ENCODE measurements around the gene COL7A1. TPM values are rescaled to one million over a fixed set of nuclear protein-coding genes. Genes with fewer than 3 reads are reported as not detected.
A peak's percentile ranks its signal among the peaks of the same experiment; 100 is the strongest.
"Not testable (repeated sequence)": the region's sequence is repeated elsewhere in the genome, so short reads cannot be mapped to it uniquely, and the experiment has no call there.

COL7A1 gene
- total RNA-seq, 1 donor from 2014 or later, result 65.0 TPM

DNA sequence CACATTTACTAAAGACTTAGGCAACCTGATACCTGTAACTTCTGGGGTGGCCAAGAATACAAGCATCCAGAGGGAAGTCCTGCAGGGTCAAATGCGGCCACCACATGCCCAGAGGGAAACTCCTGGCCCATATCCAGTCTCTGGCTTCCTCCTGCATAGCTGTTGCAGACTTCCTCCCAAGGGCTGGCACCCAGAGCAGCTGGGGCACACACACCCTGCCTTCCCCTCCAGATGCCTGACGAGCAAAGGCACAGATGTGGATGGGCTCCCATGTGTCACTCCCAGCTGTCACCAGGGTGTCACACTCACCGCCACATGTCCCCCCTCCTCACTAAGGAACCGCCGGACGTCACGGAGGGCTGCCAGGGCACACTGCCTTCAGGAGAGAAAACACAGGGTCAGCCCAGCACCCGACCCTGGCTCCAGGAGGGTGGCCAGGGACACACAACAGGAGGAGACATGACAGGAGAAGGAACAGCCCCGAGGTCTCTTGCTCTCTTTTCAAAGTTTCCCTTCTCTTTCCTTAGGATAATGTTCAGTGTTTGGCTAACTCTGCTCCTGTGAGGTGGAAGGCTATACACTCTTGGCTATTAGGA, 51.8 kb downstream of the COL7A1 start:
- no peak for DNase-seq (ENCODE audit: low spot score)

DNA sequence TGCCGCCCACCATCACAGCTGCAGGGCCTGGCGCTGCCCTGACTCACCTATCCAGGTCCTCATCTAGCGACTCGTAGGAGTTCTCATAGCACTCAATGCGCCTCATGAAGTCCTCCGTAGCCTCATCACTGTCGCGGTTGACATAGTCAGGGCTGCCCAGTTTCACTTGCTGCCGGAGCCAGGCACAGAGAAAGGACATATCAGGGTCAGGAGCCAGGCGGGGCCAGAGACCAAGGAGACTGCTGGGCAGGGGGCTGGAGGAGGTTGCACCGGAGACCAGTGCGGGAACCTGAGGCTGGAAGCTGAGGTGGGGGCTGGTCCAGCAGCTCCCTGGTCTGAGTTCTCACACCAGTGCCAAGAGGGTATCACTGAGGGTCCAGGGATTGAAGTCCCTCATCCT, 56.7 kb downstream of the COL7A1 start:
- DNase-seq (ENCODE audit: low spot score), result no peak

DNA sequence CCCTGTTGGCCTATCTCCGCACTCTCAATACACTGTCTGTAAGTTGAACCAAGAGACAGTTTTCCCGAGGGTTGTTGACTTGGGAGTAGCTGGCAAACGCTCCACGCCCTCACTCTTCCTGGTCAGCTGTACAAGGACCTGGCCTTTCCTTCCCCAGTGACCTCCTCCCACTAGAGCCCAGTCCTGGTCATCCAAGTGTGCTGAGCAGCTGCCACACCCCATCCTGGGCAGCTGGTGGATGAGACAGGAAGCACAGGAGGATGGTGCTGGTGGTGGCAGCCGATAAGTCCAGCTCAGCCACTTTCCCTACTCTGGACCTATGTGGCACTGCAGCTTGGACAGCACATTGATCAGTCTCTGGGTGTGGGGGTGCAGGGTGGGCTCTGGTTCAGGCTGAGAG, 58.3 kb downstream of the COL7A1 start:
- DNase-seq (ENCODE audit: low spot score), result no peak

DNA sequence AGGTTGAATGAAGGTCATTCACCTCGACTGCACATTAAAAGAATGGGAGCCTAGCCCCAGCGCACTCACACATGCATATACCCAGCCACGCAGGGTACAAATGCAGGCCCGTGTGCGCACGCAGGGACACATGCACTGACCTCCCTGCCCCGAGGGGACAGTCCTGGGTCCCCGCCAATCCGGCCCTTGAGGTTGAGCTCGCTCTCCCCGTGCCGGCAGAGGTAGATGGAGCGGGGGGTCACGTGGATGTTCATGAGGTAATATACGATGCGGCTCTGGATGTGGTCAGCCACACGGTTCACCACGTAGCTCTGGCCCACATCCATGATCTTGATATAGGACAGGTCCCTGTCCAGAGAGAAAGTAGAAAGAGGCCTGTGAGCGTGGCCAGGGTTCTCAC, 59.0 kb downstream of the COL7A1 start:
- no peak for DNase-seq (ENCODE audit: low spot score)

DNA sequence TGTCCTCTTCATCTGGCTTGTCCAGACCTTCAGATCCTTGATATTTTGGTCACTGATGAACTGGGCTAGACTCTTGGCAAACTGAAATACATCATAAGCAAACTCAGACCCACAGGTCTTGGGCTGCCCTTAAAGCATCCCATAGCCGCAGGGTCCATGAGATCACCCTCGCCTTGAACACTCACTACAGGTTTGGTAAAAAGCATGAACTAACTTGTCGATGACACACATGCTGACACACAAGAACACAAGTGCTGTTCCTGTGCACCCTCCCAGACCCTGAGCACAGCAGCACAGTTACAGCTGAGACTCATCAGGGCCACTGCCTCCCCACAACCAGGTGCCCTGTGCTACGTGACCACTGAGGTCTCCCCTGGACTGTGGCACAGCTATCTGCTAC, 59.6 kb downstream of the COL7A1 start:
- DNase-seq (ENCODE audit: low spot score), result no peak

DNA sequence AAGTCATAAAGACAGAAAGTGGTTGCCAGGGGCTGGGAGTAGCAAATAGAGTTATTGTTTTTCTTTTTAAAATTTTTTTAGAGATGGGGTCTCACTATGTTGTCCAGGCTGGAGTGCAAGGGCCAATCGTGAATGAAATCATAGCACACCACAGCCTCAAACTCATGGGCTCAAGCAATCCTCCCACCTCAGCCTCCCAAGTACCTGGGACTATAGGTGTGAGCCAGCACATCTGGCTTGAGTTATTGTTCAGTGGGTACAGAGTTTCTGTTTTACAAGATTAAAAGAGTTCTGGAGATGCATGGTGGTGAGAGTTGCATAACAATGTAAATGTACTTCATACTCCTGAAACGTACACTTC, 62.2 kb downstream of the COL7A1 start:
- DNase-seq (ENCODE audit: low spot score), result no peak

DNA sequence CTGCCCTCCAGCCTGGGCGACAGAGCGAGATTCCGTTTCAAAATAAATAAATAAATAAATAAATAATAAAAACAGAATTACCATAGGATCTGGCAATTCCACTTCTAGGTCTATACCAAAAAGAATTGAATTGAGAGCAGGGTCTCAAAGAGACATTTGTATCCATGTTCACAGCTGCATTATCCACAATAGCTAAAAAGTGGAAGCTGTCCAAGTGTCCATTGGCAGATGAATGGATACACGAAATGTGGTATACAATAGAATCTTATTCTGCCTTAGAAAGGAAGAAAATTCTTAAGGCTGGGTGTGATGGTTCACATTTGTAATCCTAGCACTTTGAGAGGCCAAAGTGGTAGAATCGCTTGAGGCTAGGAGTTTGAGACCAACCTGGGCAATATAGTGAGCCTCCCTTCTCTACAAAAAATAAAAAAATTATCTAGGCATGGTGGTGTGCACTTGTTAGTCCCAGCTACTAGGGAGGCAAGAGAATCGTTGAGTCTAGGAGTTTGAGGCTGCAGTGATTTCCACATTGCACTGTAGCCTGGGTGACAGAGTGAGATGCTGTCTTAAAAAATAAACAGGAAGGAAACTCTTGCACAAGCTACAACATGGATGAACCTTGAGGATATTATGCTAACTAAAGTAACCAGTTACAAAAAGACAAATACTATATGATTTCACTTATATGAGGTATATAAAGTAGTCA, 62.7 kb downstream of the COL7A1 start:
- DNase-seq (ENCODE audit: low spot score), result no peak

DNA sequence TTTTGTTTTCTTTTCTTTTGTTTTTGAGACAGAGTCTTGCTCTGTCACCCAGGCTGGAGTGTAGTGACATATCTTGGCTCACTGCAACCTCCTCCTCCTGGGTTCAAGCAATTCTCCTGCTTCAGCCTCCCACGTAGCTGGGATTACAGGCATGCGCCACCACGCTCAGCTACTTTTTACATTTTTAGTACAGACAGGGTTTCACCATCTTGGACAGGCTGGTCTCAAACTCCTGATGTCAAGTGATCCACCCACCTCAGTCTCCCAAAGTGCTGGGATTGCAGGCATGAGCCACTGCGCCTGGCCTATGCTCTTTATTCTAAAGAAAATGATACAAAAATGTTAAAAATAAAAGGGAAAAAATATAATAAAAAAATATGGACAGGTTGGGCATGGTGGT, 64.4 kb downstream of the COL7A1 start:
- not testable (repeated sequence) for DNase-seq (ENCODE audit: low spot score)

DNA sequence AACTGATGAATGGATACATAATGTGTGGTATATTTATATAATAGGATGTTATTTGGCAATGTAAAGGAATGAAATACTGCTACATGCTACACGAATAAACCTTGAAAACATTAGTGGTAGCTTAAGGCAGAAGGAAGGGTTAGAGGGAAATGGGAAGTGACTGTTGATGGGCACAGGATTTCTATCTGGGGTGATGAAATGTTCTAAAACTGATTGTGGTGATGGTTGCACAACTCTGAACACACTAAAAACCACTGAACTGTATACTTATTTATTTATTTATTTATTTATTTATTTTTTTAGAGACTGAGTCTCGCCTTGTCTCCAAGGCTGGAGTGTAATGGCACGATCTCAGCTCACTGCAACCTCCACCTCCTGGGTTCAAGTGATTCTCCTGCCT, 66.4 kb downstream of the COL7A1 start:
- no peak for DNase-seq (ENCODE audit: low spot score)

DNA sequence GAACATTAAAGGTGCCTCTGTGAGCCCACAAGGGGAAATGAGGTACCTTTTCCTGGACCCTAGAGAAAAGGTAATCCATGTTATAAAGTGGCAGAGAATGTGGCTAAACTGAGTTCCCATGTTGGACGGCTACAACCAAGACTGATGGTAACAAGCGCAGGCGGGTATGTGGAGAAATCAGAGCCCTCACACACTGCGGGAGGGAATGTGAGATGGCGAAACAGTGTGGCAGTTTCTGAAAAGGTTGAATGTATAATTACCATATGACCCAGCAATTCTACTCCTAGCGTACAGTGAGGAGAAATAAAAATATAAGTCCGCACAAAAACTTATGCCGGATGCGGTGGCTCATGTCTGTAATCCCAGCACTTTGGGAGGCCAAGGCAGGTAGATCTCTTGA, 67.1 kb downstream of the COL7A1 start:
- DNase-seq (ENCODE audit: low spot score), result no peak

DNA sequence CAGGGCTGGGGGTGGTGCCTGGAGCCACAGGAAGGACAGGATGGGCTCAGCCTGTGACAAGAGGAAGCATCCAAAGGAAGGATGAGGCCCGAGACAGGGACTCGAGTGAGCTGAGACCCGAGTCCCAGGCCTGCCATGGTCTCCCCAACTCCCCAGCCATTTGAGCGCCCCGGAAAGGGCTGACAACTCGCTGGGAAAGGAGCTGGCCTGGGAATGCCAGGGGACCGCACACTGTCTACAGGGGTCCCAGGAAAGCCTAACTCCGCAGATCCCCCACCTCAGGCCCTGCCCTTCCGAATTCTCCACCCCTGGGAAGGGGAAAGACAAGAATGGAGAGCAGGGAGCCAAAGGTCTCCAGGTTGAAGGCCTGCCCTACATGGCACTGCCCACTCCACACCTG, 70.2 kb downstream of the COL7A1 start:
- DNase-seq (ENCODE audit: low spot score), result no peak

DNA sequence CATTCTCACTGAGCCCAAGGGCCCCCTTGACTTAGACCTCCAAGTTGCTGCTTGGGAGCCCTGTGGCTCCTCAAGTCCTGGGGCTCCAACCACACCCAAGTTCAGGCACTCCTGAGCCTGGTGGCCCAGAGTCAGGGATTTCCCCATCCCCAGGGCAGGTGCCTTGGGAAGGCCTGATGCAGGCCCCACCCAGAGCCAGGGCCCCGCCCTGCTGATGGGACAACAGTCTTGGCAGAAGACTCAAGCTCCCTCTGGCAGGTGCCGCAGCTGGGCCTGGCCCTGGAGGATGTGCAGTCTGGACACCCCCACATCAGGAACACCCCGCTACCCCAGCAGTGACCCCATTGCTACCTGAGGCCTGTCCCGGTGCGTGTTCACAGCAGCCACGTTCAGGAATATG, 73.5 kb downstream of the COL7A1 start:
- no peak for DNase-seq (ENCODE audit: low spot score)

DNA sequence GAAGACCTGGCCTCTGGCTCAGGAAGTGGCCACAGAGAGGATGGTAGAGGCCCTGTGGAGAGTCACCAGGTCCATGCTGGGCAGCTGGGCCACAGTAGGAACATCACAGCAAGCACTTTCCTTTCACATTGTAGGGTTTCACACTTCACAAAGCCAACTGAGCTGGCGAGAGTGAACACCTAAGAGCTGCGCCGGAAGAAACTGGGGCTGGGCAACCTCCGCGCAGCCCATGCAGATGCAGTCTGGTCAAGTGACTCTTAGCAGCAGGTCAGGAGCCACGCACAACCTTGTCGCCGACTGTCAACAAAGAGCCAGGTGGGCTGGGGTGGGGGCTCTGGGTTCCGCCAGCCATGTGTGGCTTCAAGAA, 75.9 kb downstream of the COL7A1 start:
- no peak for DNase-seq (ENCODE audit: low spot score)

DNA sequence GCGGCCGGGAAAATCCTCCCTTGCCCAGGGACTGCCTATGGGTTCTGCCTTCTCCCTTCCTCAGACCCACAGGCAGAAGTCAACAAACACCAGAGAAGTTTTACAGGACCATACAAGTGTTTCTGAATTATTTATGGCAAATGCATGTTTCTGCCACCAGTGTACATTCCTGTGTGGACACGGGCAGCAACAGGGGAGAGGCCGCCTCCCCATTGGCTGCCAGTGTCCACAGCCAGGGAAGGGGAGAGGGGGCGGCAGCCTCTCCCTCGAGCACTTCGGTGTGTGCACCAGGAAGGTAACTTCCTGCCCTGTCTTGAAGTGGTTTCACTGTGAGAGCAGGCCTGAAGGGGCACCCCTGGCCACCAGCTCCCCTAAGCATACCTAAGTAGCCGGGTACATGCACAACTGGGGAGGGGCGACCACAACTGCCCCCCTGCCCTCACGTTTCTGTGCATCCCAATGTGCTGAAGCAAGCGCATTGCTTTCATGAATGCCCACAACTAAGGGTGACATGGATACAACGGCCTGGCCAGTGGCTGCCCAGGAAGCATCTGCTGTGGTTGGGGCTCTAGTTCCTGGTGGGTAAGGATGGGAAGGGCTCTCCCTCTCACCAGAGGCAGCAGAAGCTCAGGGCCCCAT, 76.4 kb downstream of the COL7A1 start:
- DNase-seq (ENCODE audit: low spot score), result peak; percentile 46

DNA sequence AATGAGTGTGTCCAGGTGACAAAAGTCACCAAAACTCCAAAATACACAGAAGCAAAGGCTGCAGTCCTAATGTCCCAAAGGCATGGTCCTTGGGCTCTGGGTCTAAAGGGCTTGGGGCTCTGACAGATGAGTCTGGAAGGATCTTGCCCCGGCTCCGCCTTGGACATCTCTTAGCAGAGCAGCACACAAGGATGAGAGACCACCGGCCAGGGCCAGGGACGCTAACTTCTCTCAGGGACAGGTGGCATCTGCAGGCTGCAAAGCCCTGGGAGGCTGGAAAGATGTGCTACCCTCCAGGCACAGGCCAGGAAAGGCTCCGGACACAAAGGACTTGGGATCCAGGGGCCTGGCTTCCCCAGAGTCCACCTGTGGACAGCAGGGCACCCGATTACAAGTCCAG, 77.1 kb downstream of the COL7A1 start:
- no peak for DNase-seq (ENCODE audit: low spot score)

DNA sequence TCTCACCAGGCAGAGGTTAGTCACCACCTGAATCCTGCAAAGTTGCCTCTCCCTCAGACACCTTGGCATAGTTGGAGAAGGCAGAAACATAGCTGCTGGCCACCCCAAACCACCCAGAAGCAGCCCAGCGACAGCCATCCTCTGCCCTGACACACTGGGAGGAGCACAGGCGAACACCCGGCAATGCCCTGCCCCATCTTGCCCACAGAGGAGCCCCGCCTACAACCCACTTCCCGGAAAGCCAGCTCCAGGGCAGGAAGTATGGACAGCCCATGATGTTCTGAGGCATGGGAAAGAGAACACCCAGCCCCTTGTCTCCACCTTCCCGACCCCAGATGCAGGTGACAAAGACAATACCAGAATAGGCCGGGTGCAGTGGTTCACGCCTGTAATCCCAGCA, 78.6 kb downstream of the COL7A1 start:
- no peak for DNase-seq (ENCODE audit: low spot score)

DNA sequence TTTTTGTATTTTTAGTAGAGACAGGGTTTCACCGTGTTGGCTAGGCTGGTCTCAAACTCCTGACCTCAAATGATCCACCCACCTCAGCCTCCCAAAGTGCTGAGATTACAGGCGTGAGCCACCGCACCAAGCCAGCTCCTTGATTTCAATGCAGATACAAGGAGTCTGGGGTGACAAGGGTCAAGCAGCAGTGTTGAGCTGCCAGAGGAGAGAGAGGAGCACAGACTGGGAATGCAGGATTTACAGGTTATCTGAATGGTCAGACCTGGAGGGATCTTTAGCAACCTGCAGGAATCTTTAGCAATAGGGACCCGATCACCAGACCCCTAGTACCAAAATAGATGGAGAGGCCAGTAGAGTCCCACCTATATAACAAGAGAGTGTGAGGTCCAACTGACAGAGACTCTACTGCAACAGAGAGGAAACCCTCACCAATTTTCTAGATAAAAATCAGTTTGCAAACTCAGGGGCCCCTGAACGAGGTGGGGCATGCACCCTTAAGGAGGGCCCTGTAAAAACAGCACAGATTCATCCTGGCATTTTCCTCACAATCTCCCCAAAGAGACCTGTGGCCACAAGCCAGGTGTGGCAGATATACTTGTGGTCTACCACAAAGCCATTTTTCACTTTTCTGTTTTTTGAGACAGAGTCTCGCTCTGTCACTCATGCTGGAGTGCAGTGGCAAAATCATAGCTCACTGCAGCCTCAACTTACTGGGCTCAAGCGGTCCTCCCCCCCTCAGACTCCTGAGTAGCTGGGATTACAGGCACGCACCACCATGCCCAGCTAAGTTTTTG, 80.5 kb downstream of the COL7A1 start:
- no peak for DNase-seq (ENCODE audit: low spot score)

Other genes starting within 250 kb of the COL7A1 start
- 6.0 TPM for gene FBXW12, start 223.1 kb downstream of the COL7A1 start, total RNA-seq (ENCODE audit: insufficient read depth, low replicate concordance)
- gene PLXNB1, start 165.2 kb downstream of the COL7A1 start, total RNA-seq (ENCODE audit: insufficient read depth, low replicate concordance), result 68.6 TPM
- 4.8 TPM for gene CCDC51, start 155.2 kb downstream of the COL7A1 start, total RNA-seq (ENCODE audit: insufficient read depth, low replicate concordance)
- gene TMA7, start 155.1 kb downstream of the COL7A1 start, total RNA-seq (ENCODE audit: insufficient read depth, low replicate concordance), result 135 TPM
- gene ATRIP, start 148.6 kb downstream of the COL7A1 start, total RNA-seq (ENCODE audit: insufficient read depth, low replicate concordance), result 9.4 TPM
- 59.2 TPM for gene SHISA5, start 91.2 kb downstream of the COL7A1 start, total RNA-seq (ENCODE audit: insufficient read depth, low replicate concordance)
- 13.2 TPM for gene PFKFB4, start 38.5 kb downstream of the COL7A1 start, total RNA-seq (ENCODE audit: insufficient read depth, low replicate concordance)
- 1.9 TPM for gene UCN2, start 31.5 kb downstream of the COL7A1 start, total RNA-seq (ENCODE audit: insufficient read depth, low replicate concordance)
- gene UQCRC1, start 14.3 kb upstream of the COL7A1 start, total RNA-seq (ENCODE audit: insufficient read depth, low replicate concordance), result 97.5 TPM
- gene TMEM89, start 26.4 kb upstream of the COL7A1 start, total RNA-seq (ENCODE audit: insufficient read depth, low replicate concordance), result not detected
- gene SLC26A6, start 40.1 kb upstream of the COL7A1 start, total RNA-seq (ENCODE audit: insufficient read depth, low replicate concordance), result 4.8 TPM
- 3.4 TPM for gene CELSR3, start 67.6 kb upstream of the COL7A1 start, total RNA-seq (ENCODE audit: insufficient read depth, low replicate concordance)
- gene NCKIPSD, start 90.6 kb upstream of the COL7A1 start, total RNA-seq (ENCODE audit: insufficient read depth, low replicate concordance), result 7.9 TPM
- gene IP6K2, start 121.9 kb upstream of the COL7A1 start, total RNA-seq (ENCODE audit: insufficient read depth, low replicate concordance), result 46.5 TPM